Activated CD8-positive, alpha-beta memory T cell treated with anti-CD3 and anti-CD28 coated beads, Interleukin-2, amount 50 U/mL, for 4 hours (primary cell): Measurements from ENCODE around the gene CAPN15.

Experiments
- DNase-seq: peaks from one replicate; pipeline ENCODE4 v3.0.0-alpha.2; 2020

Gene CAPN15

DNA sequence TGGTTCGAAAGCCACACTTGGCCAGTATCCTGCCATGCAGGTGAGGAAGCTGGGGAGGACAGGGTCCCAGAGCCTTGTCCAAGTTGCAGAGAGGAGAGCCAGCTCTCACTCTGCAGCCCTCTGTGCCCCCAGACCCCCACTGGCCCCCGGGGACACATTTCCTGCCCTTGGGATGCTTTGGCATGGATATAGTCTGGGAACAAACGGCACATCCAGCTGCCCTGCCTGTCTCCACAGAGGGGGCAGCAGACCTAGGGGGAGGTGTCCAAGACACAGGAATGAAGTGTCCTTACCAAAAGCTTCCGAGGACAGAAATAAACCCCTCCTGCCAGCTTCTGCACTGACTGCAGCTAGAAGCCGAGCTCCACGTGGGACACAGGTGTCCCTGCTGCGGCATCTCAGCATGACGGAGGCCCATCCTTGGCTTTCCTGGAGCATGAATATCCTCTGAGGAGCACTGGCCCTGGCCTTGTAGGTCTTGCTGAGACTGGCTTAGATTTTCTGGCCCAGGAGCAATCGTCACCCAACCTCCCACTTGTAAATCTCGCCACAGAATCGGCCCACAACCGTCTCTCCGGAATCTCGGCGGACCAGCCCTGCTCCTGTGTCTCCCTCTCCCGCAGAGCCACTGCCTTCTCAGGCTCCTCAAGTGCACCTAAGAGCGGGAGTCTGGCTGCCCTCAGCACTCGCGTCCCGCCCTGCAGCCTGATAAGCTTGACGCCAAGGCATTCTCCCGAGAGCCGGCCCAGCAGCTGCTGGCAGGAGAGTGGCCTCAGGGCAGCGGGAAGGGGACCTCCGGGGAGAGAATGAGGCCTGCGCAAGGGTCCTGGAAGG, 1.1 kb upstream of the CAPN15 start:
- no peak for DNase-seq

DNA sequence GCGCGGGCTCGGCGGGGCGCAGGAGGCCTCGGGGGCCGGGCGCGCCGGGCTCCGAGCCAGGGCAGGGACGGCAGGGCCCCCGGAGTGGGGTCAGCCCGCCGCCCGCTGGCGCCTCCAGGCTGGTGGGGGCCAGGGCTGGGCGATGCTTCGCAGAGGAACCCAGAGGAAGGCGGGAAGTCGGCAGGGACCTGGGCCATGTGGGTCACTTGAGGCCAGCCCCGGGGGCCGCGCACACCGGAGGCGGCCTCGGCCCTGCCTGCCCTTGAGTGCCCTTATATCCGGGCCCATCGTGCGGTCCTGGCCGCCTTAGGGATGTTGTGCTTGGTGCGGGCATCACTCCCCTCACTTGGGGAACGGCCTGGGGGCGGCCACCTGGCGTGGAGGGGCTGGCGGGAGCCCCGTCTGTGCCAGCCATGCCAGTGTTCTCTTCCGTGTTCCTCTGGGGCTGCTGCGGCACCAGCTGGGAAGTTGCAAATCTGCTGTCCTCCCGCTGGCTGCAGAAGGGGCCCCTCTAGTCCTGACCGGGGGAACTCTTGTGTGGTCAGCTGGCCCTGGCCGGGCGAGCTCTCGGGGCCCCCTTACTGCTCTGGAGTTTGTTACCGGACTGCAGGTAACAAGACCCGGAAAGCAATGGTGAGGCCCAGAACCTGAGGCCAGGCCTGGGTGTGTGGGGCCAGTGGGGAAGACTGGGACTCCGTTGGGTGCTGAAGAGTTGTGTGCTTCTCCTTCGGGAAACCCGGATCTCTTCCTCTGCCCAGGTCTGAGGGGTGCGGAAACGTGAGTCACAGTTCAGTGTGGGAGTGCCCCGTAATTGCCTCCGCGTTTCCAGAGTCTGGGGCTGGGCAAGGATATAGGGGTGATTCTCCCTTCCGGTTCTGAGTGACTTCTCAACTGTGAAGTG, 849 bp downstream of the CAPN15 start:
- DNase-seq, result no peak

DNA sequence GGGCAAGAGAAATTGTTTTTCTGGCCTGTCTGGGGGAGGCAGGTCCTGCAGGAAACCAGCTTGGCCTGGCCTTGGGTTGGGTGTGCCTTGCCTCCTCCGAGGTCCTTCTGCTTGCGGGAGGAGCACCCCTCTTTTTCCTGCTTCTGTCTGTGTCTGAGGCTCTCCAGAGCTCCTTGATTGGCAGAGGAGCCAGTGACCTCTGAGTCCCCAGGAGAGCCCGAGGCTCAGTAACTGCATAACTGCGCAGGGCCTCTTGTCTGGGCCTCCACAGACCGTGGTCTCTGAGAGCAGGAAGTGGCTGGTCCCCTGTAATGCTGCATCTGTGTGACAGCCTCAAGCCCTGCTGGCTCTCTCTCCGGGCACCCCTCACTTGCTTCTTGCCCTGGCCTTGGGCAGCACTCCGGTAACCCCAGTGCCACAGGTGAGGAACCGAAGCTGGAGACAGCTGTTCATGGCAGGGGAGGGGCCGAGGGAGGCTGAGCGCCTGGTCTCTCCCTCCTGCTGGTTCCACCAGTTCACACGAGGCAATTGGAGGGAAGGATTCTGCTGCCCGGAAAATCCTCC, 1.6 kb downstream of the CAPN15 start:
- DNase-seq, result no peak

DNA sequence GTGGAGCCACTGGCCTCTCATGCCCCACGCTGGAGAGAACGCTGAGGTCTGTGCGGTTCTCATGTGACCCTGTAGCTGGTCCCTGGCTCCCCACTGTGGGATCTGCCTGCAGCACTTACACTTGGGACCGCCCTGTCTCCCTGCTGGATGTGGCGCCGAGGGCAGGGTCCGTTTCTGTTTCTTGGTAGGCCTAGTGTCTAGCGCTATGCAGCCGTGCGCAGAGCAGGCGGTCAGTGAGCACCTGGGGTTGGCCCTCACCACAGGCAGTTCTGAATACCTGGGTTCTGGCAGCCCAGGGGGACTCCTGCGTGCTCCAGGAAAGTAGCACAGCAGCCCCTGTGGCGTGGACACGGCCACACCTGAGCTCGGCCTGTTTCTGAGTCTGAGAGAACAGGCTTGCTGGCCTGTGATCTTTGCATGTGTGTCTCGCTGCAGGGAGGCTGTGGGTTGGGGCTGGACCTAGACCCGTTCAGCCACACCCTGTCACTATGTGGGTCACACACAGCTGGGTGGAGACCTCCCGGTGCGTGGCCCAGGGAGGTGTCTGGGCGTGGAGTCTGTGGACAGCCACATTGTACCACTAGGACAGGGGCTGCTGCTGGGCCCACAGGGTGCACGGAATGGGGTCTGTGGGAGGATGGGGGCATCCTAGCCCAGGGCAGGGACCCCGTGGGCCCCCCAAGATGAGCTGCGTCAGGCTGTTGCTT, 2.8 kb downstream of the CAPN15 start:
- DNase-seq, result no peak

DNA sequence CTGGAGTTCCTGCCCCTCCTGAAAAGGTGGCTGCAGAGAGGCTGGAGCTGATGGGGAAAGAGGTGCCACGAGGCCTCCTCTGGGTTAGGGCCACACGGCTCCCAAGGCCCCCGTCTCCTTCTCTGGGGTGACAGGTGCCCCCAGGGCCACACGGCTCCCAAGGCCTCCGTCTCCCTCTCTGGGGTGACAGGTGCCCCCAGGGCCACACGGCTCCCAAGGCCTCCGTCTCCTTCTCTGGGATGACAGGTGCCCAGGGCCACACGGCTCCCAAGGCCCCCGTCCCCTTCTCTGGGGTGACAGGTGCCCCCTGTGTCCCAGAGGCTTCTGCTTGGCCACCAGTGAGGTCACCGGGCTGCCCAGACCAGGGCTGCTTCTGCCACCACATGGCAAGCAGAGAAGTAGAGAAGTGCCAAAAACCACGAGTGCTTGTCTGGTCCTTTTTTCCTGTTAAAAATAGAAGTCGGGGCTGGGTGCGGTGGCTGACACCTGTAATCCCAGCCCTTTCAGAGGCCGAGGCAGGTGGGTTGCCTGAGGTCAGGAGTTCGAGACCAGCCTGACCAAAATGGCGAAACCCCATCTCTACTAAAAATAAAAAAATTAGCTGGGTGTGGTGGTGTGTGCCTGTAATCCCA, 4.1 kb downstream of the CAPN15 start:
- no peak for DNase-seq

DNA sequence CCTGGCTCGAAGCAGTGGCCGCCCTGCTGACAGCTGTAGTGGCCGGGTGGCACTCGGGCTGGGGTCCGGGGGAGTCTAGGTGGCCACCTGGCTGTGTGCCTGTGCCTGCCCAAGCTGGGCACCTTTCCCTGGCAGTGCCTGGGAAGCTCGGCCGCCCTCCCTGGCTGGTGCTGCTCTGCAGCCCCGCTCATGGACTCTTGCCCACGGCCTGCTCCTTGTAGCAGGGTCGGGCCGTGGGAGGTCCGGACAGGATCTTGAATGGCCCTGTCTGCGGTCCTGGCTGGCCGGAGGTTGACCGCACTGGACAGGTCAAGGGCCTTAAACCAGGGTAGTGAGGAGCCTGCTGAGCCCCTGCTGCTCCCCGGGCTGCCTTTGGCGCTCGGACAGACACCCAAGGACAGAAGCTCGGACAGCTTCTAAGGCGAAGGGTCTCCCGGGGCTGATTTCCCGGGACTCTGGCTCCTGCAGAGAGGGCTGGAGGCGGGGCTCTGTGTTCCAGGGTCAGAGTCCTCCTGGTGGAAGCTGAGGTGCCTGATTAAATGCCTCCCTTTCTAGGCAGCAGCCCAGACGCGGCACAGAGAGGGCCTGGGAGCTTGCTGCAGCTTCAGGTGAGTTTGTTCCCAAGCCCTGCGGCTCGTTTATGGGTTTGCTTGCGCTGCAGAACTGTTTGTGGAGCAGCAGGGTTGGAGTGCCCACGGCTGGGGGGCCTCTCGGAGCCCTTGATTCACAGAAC, 6.0 kb downstream of the CAPN15 start:
- DNase-seq, result no peak

DNA sequence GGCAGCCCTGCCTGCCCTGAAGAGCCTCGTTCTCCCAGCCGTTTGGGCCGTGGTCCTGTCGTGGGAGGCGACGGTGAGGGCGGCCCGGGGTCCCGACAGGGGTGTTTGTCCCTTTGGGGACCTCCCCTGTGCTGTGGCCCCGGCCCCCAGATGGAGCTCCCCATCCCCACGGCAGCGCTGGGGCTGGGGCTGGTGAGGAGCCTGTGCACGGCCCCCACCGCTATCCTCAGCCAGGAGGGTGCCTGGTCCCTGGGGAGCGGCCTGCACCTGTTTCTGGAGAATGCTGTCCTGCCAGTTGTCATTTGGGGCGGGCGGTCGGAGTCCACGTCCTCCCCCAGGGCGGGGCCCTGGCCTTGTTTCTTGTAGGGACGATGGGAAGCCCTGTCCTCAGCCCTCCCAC, 6.6 kb downstream of the CAPN15 start:
- no peak for DNase-seq

DNA sequence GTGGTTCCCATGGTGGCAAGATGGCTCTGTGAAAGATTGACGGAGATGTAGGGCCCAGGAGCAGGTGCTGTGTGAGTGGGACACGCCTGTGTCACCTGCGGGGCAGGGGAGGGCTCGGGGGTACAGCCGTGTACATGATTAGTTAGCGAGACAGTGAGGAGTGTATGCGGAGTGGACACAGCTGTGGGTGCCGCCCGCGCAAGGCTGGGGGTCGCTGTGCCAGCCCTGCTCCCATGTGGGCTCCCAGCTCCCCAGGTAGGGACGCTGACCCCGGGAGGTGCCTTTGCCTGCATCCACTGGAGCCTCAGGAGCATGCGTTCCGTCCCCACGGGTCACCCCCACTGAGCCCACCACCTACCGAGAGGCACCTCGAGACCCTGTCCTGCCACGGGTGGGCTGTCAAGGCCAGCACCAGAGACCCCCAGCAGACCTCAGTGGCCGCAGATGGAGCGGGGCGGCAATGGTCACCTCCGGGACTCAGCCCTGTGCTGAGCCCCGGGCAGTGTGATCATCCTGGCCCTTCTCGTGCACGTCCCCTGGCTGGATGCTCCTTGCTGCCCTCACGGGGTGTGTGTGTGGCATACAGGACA, 7.4 kb downstream of the CAPN15 start:
- no peak for DNase-seq

DNA sequence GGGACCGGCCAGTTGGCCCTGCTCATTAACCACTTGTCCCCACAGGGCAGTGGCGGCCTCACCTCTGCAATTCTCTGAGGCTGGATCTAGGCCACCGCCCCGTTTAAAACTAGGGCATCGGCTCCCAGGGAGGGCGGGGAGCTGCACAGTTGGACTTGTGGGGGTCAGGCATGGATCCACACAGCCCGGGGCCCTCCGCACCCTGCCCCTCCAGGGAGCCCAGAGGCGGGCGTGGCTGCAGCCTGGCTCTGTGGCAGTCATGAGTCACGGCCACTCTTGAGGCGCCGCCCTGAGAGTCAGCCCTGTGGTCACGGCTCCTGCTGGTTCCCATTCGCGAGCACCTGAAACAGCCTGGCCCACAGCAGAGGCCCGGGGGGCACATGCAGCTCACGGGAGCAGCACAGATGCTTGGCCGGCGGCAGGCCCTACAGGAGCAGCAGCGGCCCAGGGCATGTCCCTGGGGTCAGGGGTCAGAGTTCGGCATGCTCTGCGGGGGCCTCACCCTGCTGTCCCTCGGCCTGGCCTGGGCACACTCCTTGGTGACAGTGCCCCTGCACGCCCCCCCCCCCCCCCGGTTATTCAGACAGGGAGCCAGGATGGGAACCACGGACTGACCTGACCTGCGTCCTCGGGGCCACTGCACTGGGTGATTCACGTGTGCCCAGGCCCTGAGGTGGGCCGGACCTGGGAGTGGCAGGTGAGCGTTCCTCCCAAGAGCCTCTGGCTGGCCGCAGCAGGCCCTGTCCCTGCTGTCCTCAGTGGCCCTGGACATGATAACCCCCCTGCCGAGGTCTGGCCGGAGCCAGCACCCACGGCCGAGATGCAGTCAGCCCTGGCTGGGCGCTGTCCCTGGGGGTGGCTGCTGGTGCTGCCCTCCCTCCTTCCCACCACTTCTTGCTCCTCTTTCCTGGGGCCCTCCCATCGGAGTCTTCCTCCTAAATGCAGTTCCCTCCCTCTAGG, 8.2 kb downstream of the CAPN15 start:
- DNase-seq, result no peak

DNA sequence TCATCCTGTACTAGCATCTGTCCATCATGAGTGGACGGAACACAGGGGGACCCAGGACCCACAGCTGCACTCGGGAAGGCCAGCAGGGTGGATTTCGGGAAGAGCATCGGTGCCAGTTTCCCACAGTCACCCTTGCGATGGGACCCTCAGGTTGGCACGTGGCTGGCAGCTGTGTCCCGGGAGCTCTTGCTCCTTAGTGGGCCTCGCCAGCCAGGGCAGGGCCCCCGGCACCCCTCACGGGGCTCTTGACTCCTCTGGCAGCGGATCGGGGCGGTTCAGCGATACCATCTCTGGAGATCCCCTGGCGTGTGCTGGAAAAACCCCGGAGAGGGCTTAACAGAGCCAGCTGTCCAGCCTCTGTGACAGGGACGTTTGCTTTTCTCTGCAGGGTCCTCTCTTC, 9.2 kb downstream of the CAPN15 start:
- no peak for DNase-seq

DNA sequence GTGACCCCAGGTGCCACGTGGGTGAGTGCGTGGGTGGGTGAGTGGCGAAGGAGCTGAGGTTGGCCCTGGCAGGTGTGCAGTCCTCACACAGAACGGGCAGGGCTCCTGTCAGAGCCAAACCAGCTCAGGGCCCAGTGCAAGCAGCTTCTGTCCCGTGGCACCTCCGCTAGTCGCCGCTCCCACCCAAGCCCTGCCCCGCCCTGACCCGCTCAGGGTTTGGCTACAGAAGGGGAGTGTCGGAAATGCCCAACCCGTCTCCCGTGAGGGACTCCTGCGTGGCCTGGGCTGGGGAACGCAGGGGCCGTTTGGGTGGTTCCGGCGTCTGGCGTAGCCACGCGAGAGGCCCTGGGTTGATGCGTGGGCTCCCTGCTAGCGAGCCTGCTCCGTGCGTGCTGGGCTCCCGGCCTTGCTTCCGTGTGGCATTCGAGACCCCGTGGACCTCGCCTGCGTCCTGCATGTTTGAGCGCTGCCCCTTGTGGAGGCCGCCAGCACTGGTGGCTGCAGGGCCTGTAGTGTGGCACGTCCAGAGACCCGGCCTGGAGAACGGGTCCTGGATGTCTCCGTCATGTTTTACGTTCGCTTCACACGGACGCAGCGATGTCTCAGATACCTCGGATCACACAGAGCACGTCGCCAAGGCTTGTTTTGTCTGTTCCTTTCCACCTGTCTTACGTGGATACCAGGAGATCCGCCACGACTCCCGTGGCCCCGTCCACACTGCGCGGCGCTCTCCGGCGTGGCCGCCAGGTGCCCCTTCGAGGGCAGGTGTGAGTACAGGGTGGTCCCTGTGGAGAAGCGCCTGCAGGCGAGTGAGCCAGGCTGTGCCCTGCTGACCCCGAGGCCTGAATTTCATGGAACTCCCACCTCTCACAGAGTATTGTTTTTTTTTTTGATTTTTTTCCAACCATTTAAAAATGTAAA, 10.2 kb downstream of the CAPN15 start:
- DNase-seq, result no peak

DNA sequence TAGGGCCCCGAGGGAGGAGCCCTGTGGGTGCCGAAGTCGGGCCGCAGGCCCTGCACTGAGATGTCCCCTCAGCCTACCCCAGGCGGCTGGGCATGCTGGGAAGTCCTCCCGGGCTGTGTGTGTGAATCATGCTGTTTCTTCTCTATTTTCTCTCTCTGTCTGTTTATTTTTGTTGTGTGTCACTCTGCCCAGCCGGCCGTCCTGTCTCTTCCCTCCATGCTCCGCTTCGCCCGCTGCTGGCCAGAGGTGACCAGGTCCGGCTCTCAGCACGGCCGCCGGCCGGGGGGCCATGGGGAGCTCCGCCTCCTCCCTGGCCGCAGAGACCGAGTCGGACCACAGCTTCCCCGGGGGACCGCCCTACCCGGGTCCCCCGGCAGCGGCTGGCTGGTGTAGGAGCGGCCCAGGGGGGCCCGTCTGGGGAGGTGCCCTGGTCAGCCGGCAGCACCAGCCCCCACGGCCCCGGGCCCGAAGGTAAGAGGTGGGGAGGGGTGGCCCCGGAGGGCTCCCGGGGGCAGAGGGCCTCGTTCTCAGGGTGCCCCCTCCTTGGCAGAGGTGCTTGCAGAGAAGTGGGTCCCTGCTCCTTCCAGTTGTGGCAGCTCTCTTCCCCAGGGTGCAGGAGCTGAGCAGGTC, 12.5 kb downstream of the CAPN15 start:
- no peak for DNase-seq

DNA sequence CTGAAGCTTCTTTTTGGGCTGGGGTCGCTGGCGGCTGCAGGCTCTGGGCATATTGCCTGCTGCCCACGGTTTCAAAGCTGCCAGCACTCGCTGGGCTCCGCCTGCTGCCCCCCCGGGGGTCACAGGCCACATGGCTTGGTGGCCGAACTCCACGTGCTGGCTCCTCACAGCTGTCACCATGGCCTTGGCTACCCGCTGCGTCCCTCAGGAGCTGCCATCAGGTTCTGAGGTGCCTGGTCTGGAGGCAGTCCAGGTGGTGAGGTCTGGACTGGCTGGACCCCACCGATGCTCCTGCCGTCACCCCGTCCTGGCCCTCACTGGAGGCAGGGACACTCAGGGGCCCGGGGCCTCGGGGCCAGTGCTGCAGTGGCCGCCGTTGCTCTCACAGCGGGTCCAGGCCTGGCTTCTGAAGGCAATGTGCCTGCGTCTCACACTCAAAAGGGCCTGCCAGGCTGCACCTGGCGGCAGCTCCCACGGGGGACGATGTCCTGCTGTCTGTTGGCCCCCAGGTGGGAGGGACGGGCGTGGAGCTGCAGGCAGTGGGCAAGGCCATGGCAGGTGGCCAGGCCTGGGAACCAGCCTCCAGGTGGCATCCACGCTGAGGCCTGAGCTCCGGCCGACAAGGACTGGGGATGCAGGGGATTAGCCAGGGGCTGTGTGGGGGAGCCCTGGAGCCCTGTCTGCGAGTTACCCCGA, 13.3 kb downstream of the CAPN15 start:
- DNase-seq, result no peak

DNA sequence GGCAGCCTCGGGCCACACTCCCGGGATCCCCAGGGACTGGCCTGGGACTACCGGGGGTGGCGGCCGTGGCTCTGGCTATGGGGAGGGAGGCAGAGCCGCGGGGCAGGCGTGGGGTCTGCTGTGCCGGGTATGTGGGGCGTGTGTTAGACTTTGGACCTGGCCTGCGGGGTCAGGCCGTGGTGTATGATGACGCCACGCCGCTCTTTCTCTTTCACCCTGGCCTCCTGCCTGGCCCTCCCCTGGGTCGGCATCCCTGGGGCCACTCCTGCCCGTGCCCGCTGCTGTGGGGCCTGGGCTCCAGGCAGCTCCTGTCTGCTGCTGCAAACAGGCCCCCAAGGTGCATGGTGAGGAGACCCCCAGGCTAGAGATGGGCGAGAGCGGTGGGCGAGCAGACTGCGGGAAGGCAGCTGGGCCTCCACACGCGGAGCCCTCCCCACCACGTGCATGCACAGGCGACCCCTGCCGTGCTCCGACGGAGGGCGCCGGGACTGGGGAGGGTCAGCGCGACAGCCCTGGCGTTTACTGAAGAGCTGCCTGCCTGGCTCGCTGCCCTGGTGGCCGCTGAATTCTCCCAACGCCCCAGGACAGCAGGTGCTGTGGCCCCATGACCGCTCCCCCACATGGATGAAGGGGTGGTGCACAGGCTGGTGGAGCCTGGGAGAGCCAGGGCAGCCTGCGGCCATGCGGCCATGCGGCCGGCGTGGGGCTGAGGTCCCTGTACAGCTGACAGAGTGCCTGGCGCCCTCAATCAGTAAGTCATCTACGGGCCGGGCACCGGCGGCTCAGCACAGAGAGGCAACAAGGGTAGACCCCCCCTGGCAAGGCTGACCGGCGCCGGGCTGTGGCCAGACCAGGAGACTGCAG, 16.0 kb downstream of the CAPN15 start:
- no peak for DNase-seq

DNA sequence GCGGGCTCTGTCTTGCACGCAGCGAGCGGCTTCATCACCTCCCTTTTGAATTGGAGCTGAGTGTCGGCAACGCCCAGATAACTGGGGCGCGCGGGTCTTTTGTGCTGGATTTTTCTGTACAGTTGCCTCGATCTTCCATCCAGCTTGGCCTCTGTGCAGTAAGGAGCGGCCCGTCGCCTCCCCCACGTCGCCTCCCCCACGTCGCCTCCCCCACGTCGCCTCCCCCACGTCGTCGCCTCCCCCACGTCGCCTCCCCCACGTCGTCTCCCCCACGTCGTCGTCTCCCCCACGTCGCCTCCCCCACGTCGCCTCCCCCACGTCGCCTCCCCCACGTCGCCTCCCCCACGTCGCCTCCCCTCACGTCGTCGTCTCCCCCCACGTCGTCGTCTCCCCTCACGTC, 17.0 kb downstream of the CAPN15 start:
- DNase-seq, result no peak

DNA sequence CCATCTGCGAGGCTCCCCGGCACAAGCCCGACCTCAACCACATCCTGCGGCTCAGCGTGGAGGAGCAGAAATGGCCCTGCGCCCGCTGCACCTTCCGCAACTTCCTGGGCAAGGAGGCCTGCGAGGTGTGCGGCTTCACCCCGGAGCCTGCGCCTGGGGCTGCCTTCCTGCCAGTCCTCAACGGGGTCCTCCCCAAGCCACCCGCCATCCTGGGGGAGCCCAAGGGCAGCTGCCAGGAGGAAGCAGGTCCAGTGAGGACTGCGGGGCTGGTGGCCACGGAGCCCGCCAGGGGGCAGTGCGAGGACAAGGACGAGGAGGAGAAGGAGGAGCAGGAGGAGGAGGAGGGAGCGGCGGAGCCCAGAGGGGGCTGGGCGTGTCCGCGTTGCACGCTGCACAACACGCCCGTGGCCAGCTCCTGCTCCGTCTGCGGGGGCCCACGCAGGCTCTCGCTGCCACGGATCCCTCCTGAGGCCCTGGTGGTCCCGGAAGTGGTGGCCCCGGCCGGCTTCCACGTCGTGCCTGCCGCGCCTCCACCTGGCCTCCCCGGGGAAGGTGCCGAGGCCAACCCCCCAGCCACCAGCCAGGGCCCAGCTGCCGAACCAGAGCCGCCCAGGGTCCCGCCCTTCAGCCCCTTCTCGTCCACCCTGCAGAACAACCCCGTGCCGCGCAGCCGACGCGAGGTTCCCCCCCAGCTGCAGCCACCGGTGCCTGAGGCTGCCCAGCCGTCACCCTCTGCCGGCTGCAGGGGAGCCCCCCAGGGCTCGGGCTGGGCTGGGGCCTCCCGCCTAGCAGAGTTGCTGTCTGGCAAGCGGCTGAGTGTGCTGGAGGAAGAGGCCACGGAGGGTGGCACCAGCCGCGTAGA, 19.6 kb downstream of the CAPN15 start:
- peak; percentile 60 for DNase-seq
